ENCODE results near the gene BUD13.

The BUD13 gene

GRCh38 chr11:116732271-116733042 lies 40.3 kb downstream of the BUD13 start:
- Histone ChIP-seq H3K4me3 (ENCODE audit: insufficient read depth, low read depth, low read length, poor library complexity, severe bottlenecking) (no peak overlapping the region), H3K9me3 (ENCODE audit: control insufficient read depth, low read length) (no peaks in the 10 kb centered on the region), H3K27me3 (replicated peaks; ENCODE audit: control insufficient read depth, insufficient read depth, low read length, poor library complexity, severe bottlenecking) (peaks cover 4% of the 10 kb centered on the region)

GRCh38 chr11:116731821-116732220 lies 41.0 kb downstream of the BUD13 start:
- Histone ChIP-seq H3K27ac (ENCODE audit: insufficient read depth, low read length, poor library complexity, severe bottlenecking) (no peak overlapping the region), H3K4me3 (ENCODE audit: insufficient read depth, low read depth, low read length, poor library complexity, severe bottlenecking) (no peak overlapping the region), H3K36me3 (ENCODE audit: control insufficient read depth, insufficient read depth, low read length) (no peaks in the 10 kb centered on the region), H3K27me3 (replicated peaks; ENCODE audit: control insufficient read depth, insufficient read depth, low read length, poor library complexity, severe bottlenecking) (peaks cover 4% of the 10 kb centered on the region), H3K4me1 (ENCODE audit: control insufficient read depth, insufficient read depth, low read length, poor library complexity, severe bottlenecking) (no peaks in the 10 kb centered on the region), H3K9me3 (ENCODE audit: control insufficient read depth, low read length) (no peaks in the 10 kb centered on the region)
- no peak for DNase-seq

More at GRCh38 chr11:116732271-116733042, 40.3 kb downstream of the BUD13 start:
- Histone ChIP-seq H3K36me3 (ENCODE audit: control insufficient read depth, insufficient read depth, low read length) (no peaks in the 10 kb centered on the region), H3K4me1 (ENCODE audit: control insufficient read depth, insufficient read depth, low read length, poor library complexity, severe bottlenecking) (no peaks in the 10 kb centered on the region), H3K27ac (ENCODE audit: insufficient read depth, low read length, poor library complexity, severe bottlenecking) (no peak overlapping the region)
- DNase-seq, result peak; percentile 14 to 39 (median 17)

GRCh38 chr11:116731097-116731761 lies 41.6 kb downstream of the BUD13 start:
- Histone ChIP-seq H3K9me3 (ENCODE audit: control insufficient read depth, low read length) (no peaks in the 10 kb centered on the region), H3K4me1 (ENCODE audit: control insufficient read depth, insufficient read depth, low read length, poor library complexity, severe bottlenecking) (no peaks in the 10 kb centered on the region), H3K27me3 (replicated peaks; ENCODE audit: control insufficient read depth, insufficient read depth, low read length, poor library complexity, severe bottlenecking) (peaks cover 4% of the 10 kb centered on the region), H3K4me3 (ENCODE audit: insufficient read depth, low read depth, low read length, poor library complexity, severe bottlenecking) (no peak overlapping the region), H3K27ac (ENCODE audit: insufficient read depth, low read length, poor library complexity, severe bottlenecking) (no peak overlapping the region), H3K36me3 (ENCODE audit: control insufficient read depth, insufficient read depth, low read length) (no peaks in the 10 kb centered on the region)
- no peak for DNase-seq

- Histone ChIP-seq H3K27me3 (replicated peaks; ENCODE audit: control insufficient read depth, insufficient read depth, low read length, poor library complexity, severe bottlenecking) (peaks cover 4% of the 10 kb centered on the region), H3K4me1 (ENCODE audit: control insufficient read depth, insufficient read depth, low read length, poor library complexity, severe bottlenecking) (no peaks in the 10 kb centered on the region), H3K27ac (ENCODE audit: insufficient read depth, low read length, poor library complexity, severe bottlenecking) (no peak overlapping the region), H3K9me3 (ENCODE audit: control insufficient read depth, low read length) (no peaks in the 10 kb centered on the region), H3K36me3 (ENCODE audit: control insufficient read depth, insufficient read depth, low read length) (no peaks in the 10 kb centered on the region), H3K4me3 (ENCODE audit: insufficient read depth, low read depth, low read length, poor library complexity, severe bottlenecking) (no peak overlapping the region)
- DNase-seq, result no peak
Observed at GRCh38 chr11:116730601-116731000, 42.2 kb downstream of the BUD13 start.

- no peak for DNase-seq
- H3K27ac ChIP-seq (ENCODE audit: insufficient read depth, low read length, poor library complexity, severe bottlenecking), result no peak overlapping the region
- H3K4me1 ChIP-seq (ENCODE audit: control insufficient read depth, insufficient read depth, low read length, poor library complexity, severe bottlenecking), result no peaks in the 10 kb centered on the region
- H3K27me3 ChIP-seq (replicated peaks; ENCODE audit: control insufficient read depth, insufficient read depth, low read length, poor library complexity, severe bottlenecking), result peaks cover 4% of the 10 kb centered on the region
- no peaks in the 10 kb centered on the region for H3K36me3 ChIP-seq (ENCODE audit: control insufficient read depth, insufficient read depth, low read length)
- no peaks in the 10 kb centered on the region for H3K9me3 ChIP-seq (ENCODE audit: control insufficient read depth, low read length)
- no peak overlapping the region for H3K4me3 ChIP-seq (ENCODE audit: insufficient read depth, low read depth, low read length, poor library complexity, severe bottlenecking)
Observed at GRCh38 chr11:116730241-116730561, 42.6 kb downstream of the BUD13 start.

- peaks cover 6% of the 10 kb centered on the region for H3K27me3 ChIP-seq (replicated peaks; ENCODE audit: control insufficient read depth, insufficient read depth, low read length, poor library complexity, severe bottlenecking)
- no peak for DNase-seq
- H3K27ac ChIP-seq (ENCODE audit: insufficient read depth, low read length, poor library complexity, severe bottlenecking), result no peak overlapping the region
- no peaks in the 10 kb centered on the region for H3K9me3 ChIP-seq (ENCODE audit: control insufficient read depth, low read length)
- no peaks in the 10 kb centered on the region for H3K36me3 ChIP-seq (ENCODE audit: control insufficient read depth, insufficient read depth, low read length)
- H3K4me3 ChIP-seq (ENCODE audit: insufficient read depth, low read depth, low read length, poor library complexity, severe bottlenecking), result no peak overlapping the region
- no peaks in the 10 kb centered on the region for H3K4me1 ChIP-seq (ENCODE audit: control insufficient read depth, insufficient read depth, low read length, poor library complexity, severe bottlenecking)
Observed at GRCh38 chr11:116729501-116730240, 43.1 kb downstream of the BUD13 start.

GRCh38 chr11:116727990-116728389 lies 44.8 kb downstream of the BUD13 start:
- Histone ChIP-seq H3K4me1 (ENCODE audit: control insufficient read depth, insufficient read depth, low read length, poor library complexity, severe bottlenecking) (no peaks in the 10 kb centered on the region), H3K27ac (ENCODE audit: insufficient read depth, low read length, poor library complexity, severe bottlenecking) (no peak overlapping the region), H3K27me3 (replicated peaks; ENCODE audit: control insufficient read depth, insufficient read depth, low read length, poor library complexity, severe bottlenecking) (peaks cover 7% of the 10 kb centered on the region), H3K9me3 (ENCODE audit: control insufficient read depth, low read length) (no peaks in the 10 kb centered on the region), H3K4me3 (ENCODE audit: insufficient read depth, low read depth, low read length, poor library complexity, severe bottlenecking) (no peak overlapping the region), H3K36me3 (ENCODE audit: control insufficient read depth, insufficient read depth, low read length) (no peaks in the 10 kb centered on the region)
- no peak for DNase-seq

GRCh38 chr11:116725434-116726221 lies 47.2 kb downstream of the BUD13 start:
- H3K4me1 ChIP-seq (ENCODE audit: control insufficient read depth, insufficient read depth, low read length, poor library complexity, severe bottlenecking), result no peaks in the 10 kb centered on the region
- H3K36me3 ChIP-seq (ENCODE audit: control insufficient read depth, insufficient read depth, low read length), result no peaks in the 10 kb centered on the region
- DNase-seq, result no peak
- H3K27me3 ChIP-seq (replicated peaks; ENCODE audit: control insufficient read depth, insufficient read depth, low read length, poor library complexity, severe bottlenecking), result peaks cover 3% of the 10 kb centered on the region
- no peaks in the 10 kb centered on the region for H3K9me3 ChIP-seq (ENCODE audit: control insufficient read depth, low read length)
- H3K4me3 ChIP-seq (ENCODE audit: insufficient read depth, low read depth, low read length, poor library complexity, severe bottlenecking), result no peak overlapping the region
- no peak overlapping the region for H3K27ac ChIP-seq (ENCODE audit: insufficient read depth, low read length, poor library complexity, severe bottlenecking)

- H3K9me3 ChIP-seq (ENCODE audit: control insufficient read depth, low read length), result no peaks in the 10 kb centered on the region
- H3K27ac ChIP-seq (ENCODE audit: insufficient read depth, low read length, poor library complexity, severe bottlenecking), result no peak overlapping the region
- no peaks in the 10 kb centered on the region for H3K4me1 ChIP-seq (ENCODE audit: control insufficient read depth, insufficient read depth, low read length, poor library complexity, severe bottlenecking)
- no peaks in the 10 kb centered on the region for H3K36me3 ChIP-seq (ENCODE audit: control insufficient read depth, insufficient read depth, low read length)
- no peak overlapping the region for H3K4me3 ChIP-seq (ENCODE audit: insufficient read depth, low read depth, low read length, poor library complexity, severe bottlenecking)
- peaks cover 3% of the 10 kb centered on the region for H3K27me3 ChIP-seq (replicated peaks; ENCODE audit: control insufficient read depth, insufficient read depth, low read length, poor library complexity, severe bottlenecking)
- no peak for DNase-seq
Observed at GRCh38 chr11:116724813-116725212, 48.0 kb downstream of the BUD13 start.
